HL-60 (cell line): ENCODE results near the gene RBFOX2.

ENCODE experiments used
- CTCF ChIP-seq: IDR thresholded peaks from one replicate; pipeline ENCODE4 v1.5.1; 2011; ENCODE audit warnings: low read length, control low read depth, inconsistent platforms; ENCODE audit not compliant: insufficient read depth
- GABPA ChIP-seq: IDR thresholded peaks from 2 replicates; pipeline ENCODE4 v1.6.1; 2012; ENCODE audit warnings: low read depth
- POLR2AphosphoS5 ChIP-seq: IDR thresholded peaks from 2 replicates; pipeline ENCODE4 v1.6.1; 2012; ENCODE audit warnings: low read depth
- REST ChIP-seq: IDR thresholded peaks from 2 replicates; pipeline ENCODE4 v1.6.1; 2012; ENCODE audit warnings: low read depth; ENCODE audit not compliant: insufficient replicate concordance
- SPI1 ChIP-seq: IDR thresholded peaks from 2 replicates; pipeline ENCODE4 v1.6.1; 2012; ENCODE audit warnings: low read depth, mild to moderate bottlenecking, borderline replicate concordance

- TF ChIP-seq CTCF (no peak), POLR2AphosphoS5 (no peak), REST (no peak), GABPA (no peak), SPI1 (no peak)
These were observed 21.0 kb upstream of the RBFOX2 start for GRCh38 chr22:36049678-36049997.
